GM06990 (cell line): ENCODE measurements around the gene SH3BP5L.

Experiments
- DNase-seq: peaks from one replicate; pipeline ENCODE4 v3.0.0-alpha.2; 2011; ENCODE audit not compliant: insufficient read length; ENCODE audit errors: extremely low read depth
- H3K27me3 ChIP-seq: replicated peaks from 2 replicates; pipeline ENCODE4 v1.6.0; 2011; ENCODE audit warnings: low read length; ENCODE audit not compliant: control insufficient read depth, insufficient read depth
- H3K36me3 ChIP-seq: 2 replicates; pipeline ENCODE4 v1.5.1; 2011; ENCODE audit warnings: low read length; ENCODE audit not compliant: control insufficient read depth, insufficient read depth
- H3K4me3 ChIP-seq: replicated peaks from 2 replicates; pipeline ENCODE4 v1.5.1; 2011; ENCODE audit warnings: low read depth, mild to moderate bottlenecking, control low read depth, low read length
- TF ChIP-seq, protein P1 (sequence below): IDR thresholded peaks from 2 replicates; pipeline ENCODE4 v1.5.1; 2011; ENCODE audit warnings: low read length, control low read depth, mild to moderate bottlenecking, inconsistent platforms; ENCODE audit not compliant: insufficient read depth, poor library complexity, severe bottlenecking

The SH3BP5L gene

DNA sequence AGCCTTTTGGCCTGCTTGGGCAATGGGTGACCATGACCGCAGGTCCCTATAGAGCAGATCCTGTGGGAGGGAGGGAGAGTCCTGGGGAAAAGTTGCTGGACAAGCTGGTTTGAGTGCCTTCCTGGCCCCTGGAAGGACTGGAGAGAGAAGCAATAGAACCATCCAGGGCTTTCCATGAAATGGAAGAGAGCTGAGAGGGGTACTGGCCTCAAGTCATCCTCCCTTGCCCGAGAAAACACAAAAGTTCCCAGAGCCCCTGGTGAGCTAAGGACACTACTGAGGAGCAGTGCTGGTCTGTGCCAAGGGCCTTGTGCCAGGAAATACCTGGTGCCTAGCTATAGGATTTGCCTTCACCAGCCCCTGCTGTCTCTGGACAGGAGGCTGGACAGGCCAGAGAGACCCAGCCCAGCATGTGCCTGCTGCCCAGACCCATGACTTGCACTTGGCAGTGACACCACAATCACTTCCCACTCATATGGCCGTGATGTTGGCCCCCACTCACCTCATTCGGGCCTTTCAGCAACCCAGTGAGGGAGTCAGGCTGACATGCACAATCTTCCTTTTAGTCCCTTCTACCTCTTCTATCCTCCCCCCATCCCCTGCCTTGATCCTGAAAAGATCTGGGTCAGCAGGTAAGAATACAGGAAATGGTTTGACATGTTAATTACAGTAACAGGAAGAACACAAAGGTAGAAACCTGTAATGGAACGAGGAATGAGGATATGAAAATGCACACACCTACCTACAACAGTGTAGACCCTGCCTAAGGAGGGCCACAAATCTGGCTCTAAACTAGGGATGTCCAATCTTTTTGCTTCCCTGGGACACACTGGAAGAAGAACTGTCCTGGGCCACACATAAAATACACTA lies 7.0 kb downstream of the SH3BP5L start:
- peaks cover 24% of the 10 kb centered on the region for H3K36me3 ChIP-seq
- no peaks in the 10 kb centered on the region for H3K27me3 ChIP-seq
- no peak overlapping the region for H3K4me3 ChIP-seq
- no peak for DNase-seq
- TF ChIP-seq, protein P1, sequence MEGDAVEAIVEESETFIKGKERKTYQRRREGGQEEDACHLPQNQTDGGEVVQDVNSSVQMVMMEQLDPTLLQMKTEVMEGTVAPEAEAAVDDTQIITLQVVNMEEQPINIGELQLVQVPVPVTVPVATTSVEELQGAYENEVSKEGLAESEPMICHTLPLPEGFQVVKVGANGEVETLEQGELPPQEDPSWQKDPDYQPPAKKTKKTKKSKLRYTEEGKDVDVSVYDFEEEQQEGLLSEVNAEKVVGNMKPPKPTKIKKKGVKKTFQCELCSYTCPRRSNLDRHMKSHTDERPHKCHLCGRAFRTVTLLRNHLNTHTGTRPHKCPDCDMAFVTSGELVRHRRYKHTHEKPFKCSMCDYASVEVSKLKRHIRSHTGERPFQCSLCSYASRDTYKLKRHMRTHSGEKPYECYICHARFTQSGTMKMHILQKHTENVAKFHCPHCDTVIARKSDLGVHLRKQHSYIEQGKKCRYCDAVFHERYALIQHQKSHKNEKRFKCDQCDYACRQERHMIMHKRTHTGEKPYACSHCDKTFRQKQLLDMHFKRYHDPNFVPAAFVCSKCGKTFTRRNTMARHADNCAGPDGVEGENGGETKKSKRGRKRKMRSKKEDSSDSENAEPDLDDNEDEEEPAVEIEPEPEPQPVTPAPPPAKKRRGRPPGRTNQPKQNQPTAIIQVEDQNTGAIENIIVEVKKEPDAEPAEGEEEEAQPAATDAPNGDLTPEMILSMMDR = no peak

DNA sequence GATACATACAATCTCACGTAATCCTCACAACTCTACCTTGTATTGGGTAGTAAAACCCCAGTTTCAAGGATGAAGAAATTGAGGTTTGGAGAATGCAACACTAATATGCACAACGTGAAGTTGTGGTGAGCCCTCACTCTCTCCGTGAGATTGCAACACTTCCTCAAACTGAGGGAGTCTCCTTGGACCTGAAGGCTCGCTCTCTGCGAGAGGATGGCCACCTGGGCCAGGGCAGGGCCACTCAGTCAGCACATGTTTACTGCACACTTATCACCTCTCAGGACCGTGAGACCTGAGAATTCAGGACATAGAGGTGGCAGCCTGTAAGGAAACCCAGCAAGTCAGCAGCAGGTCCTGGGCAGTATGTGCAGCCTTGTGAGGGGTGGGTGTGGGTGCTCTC lies 8.7 kb downstream of the SH3BP5L start:
- Histone ChIP-seq H3K36me3 (peaks cover 38% of the 10 kb centered on the region), H3K4me3 (no peak overlapping the region), H3K27me3 (no peaks in the 10 kb centered on the region)
- TF ChIP-seq, protein P1 = no peak
- DNase-seq = no peak

DNA sequence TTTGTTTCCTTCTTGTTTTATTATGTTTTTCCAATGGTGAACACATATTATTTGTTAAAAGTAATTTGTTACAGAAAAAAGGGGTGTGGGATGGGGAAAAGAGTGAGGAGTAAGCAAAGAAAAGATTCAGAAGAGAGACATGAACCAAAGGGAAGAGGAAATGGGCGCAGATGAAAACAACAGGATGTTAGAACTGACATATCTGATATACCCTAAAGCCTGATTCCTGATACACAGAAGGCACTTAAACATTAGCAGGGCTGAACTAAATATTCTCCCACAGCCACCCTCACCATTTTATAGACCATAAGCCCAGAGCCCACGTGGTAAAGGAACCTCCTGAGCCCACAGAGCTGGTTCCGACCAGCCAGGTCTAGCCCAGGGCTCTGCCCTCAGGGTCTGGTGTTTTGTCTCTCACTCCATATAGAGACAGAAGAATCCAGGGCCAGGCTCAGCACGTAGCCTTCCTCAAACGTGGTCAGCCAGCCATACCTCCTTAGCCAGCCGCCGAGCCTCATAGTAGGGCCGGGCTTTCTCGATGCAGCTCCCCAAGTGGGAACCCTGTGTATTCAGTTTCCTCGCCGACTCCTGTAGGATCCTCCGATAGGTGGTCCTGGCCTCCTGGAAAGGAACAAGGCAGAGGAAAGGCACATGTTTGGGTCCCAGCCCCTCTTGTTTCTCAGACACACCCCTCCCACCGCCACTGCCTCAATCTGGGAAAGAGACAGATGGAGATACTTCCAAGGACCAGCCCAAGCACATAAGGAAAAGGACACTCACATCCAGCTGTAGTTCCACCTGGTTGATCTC lies 9.5 kb downstream of the SH3BP5L start:
- H3K4me3 ChIP-seq = no peak overlapping the region
- no peaks in the 10 kb centered on the region for H3K27me3 ChIP-seq
- peaks cover 44% of the 10 kb centered on the region for H3K36me3 ChIP-seq
- DNase-seq = no peak
- TF ChIP-seq, protein P1 = no peak

DNA sequence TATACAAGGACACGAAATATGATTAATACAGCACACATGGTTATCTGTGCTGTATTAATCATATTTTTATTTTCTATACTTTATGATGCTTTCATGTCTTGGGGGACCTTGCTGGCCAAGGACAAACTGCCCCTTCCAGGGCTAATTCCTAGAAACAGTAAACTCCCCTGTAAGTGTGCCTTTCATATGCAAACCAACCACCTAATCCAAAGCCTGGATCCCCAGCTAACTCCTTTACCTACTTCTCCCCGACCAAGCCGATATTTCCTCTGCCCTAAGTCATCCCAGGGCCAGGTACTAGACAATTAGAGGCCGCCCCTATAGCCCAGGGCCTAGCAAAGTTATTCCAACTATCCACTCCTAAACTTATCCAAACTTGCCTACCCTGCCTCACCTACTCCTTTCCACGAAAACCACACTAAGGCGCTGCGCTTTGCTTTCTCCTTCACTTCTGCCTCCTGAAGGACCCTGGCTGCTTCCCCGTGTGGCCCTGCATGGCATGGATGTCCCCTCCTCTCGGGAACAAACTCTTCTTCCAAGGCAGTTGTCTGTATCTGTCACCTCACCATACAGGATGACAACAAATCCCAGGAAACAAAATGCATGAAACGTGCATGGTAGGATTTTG lies 10.2 kb downstream of the SH3BP5L start:
- no peak overlapping the region for H3K4me3 ChIP-seq
- no peak for DNase-seq
- peaks cover 46% of the 10 kb centered on the region for H3K36me3 ChIP-seq
- TF ChIP-seq, protein P1 = no peak
- no peaks in the 10 kb centered on the region for H3K27me3 ChIP-seq

DNA sequence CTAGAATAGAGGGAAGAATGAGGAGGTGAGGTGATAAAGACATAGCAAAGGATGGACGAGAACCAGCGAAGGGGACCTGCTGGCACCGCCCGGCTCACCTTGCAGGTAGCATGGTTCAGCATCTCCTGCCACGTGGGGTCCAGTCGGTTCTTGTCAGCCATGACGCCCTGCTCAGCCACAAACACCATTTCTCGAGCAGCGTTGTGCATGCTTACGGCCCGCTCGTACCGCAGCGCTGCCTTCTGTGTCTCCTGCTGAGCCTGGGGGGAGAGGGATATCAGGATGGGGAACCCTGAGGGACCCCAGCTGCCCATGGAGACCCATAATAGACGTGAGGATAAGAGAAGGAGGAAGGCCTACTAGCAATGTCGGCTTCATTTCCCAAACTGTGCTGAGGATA lies 11.4 kb downstream of the SH3BP5L start:
- Histone ChIP-seq H3K36me3 (peaks cover 43% of the 10 kb centered on the region), H3K27me3 (no peaks in the 10 kb centered on the region), H3K4me3 (no peak overlapping the region)
- TF ChIP-seq, protein P1 = no peak
- no peak for DNase-seq
